CD1c-positive myeloid dendritic cell (primary cell): ENCODE results near the gene SCFD2.
A peak's percentile ranks its signal among the peaks of the same experiment; 100 is the strongest.

Source experiments
- DNase-seq: peaks from one replicate; pipeline ENCODE4 v3.0.0-alpha.2; 2016; ENCODE audit errors: extremely low spot score

The SCFD2 gene

DNA sequence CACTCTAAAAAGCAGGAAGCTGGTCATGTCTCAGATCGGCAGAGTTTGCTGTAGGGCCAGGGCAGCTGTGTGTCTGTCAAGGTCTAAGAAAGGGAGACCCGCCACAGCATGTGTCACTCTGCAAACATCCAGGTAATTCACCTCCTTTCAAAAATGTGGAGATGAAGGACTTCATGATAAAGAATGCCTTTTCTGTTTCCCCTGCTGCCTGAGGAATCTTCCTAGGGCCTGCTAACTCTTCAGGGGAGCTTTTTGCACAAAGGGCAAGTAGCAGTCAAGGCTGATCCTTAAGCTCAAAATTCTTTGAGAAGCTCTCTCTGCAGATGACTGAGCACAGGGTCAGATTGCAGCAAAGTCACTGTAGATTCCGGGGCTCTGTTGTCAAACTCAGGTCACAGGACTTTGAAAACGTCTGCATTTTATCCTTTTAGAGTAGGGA lies 482.7 kb downstream of the SCFD2 start:
- DNase-seq: no peak

DNA sequence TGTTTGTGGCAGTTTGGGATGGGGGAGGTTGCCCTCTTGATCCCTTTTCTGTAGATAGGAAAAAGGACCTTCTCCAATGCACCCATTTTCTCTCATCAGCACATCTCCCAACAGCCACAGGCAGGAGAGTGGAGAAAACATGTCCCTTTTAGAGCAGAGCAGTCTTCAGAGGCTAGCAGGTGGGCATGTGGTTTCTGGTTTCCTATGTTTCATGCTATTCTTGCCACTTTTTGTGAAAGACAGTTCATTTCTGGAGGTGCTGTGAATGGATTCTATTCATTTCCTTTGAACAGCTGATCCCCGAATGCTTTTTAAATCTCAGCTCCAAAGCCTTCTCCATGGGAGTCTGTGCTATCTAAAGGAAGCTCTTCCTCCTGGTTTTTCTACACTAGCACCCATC lies 484.9 kb downstream of the SCFD2 start:
- DNase-seq: no peak

DNA sequence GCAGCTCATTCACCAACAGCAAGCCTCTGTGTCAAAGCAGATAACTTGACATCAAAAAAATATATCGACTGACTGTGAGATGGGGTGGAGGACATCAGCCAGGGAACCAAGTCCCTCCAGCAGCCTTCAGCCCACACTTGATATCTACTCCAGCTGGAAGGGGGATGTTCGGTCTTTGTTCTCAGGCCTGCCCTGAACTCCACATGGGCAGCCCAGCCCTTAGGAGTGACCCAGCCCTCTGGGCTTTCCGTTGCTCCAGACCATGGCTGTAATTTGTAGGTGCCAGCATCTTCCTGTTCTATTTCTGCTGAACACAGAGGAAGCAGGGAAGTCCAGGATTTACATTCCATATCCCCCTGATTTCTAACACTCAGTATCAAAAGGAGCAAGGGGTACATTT lies 486.4 kb downstream of the SCFD2 start:
- DNase-seq: no peak

DNA sequence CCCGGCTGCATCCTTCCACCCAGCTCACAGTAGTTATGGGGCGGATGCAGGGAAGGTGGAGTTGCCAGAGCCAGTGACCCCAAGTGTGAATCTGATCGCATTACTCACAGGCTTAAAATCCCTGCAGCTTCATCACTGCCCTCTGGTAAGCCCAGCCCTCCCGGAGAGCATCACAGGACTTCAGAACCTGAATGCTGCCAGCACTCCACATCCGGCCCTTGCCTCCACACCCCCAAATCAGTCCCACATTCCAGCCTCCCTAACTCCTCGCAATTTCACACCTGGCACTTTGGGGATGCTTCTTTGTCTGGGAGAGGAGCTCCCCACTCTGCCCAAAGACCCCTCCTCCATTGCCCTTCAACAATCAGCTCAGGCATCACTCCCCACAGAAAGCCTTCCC lies 488.2 kb downstream of the SCFD2 start:
- DNase-seq: no peak

DNA sequence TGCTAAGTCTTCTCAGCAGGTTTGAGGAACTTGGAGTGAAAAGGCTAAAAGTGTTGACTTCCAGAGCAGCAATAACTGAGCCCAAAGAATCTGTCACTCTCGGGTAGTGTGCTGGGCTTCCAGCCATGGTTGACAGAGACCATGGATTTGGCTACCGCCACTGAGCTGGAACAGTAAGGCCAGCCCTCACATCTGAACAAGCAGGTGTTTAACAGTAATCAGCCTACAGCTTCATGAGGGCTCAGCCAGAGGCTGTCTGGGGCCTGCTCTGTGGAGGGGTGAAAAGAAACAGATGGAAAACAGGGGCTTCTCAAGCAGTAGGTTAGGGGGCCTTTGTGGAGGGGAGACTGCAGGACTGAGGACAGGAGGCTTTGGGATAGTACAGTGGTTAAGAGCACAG lies 488.8 kb downstream of the SCFD2 start:
- DNase-seq: no peak

DNA sequence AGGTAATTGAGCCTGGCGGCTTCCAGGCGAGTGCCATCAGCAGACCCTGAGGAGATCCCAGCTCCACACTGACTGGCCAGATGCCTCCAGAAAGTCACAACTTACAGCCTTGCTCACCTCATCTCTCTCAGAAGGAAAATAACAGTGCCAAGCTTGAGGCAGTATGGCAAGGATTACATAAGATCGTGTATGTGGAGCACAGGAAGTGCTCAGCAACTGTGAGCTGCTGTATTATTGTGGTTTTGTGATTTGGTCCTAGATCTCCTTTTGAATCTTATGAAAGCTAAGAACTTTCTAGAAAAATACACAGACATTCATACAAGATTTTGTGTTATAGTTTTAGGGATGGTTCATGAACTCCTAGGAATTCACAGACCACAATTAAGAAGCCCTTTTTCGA lies 489.8 kb downstream of the SCFD2 start:
- no peak for DNase-seq

DNA sequence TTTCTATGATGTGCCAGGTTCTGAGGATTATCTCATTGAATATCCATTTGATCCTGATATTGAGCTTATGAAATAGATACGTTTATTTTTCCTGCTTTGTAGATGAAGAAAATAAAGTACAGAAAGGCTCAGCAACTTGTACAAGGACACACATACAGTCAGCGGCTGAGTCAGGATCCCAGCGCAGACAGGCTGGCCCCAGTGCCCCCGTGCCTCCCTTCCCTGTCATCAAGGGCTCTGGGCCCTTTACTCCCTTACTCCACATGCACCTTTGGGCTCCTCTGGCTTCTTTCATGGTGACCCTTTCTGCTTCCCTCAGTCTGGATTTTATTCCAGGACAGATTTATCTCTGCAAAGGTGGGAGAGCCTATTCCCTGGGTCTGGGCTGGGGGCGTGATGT lies 490.9 kb downstream of the SCFD2 start:
- no peak for DNase-seq

DNA sequence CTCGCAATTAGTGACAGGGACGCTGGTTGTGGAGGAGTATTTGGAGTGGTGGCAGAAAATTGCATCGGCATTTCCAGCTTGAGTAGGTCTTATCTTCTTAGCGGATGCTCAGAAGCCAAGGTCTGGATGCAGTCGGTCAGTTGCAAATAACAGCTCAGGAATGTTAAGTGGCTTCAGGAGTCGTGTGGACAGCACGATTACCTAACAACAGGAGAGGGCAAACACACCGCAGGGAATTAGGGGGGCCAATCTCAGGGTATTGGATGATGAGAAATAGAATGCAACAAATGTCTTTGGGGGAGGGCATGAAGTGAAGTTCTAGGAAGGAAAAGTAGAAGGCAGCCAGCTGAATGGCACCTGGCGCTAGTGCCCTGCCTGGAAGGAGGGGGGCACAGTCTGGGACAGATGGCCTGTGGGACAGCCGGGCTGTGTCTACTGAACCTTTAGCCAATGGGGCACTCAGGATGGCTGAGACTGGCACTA lies 492.0 kb downstream of the SCFD2 start:
- DNase-seq: no peak

DNA sequence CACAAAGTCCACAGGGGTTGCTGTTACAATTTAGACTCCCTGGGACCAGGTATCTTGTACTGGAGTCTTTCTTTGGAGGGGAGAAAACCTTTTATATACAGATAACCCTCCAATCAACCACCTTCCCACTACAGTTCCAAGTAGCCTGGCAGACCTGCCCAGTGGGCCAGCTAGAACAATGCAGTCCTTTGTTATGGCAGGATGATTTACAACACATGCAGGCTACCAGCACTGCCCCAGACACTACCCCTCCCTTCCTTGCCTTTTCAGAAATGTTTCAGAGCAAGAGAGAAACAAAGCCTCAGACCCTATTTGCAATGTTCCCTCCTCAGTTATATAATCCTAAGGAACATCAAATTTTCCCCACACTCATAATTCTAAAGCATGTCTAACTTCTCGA lies 492.7 kb downstream of the SCFD2 start:
- no peak for DNase-seq

DNA sequence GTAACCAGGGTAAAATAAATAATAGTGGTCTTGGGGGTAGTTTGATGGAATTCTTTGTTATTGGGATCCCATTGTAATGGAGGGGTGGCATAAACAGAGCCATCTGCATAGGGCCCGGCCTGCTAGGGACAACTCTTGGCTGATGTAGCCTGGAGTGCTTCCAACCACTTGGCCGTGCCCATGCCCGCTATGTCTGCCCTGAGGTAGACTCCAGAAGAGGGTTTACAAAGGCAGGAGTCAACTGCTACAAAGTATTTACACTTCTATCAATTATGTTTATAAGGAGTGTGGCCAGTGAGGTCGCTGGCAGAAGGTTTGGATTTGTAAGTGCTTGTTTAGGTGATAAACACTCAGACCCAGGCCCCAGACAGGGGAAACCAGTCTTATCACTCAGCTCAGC lies 495.6 kb downstream of the SCFD2 start:
- DNase-seq: no peak

DNA sequence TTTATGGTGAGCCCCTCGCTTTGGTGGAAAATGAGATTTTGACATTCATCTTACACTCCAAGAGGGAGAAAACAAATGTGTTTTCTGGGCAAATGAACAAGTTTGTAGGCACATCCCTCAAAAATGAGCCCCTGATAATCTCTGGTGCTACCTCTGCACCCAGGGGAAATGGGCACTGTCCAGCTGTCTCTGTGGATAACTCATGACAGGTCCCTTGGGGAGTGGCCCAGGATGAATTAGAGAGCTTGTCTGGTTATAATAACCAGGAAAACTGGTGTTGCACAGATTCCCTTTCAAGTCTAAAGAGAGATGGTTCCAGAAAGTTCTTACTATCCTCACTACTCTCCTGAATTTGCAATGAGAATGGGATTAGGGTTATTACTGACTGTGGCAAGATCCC lies 496.2 kb downstream of the SCFD2 start:
- no peak for DNase-seq

DNA sequence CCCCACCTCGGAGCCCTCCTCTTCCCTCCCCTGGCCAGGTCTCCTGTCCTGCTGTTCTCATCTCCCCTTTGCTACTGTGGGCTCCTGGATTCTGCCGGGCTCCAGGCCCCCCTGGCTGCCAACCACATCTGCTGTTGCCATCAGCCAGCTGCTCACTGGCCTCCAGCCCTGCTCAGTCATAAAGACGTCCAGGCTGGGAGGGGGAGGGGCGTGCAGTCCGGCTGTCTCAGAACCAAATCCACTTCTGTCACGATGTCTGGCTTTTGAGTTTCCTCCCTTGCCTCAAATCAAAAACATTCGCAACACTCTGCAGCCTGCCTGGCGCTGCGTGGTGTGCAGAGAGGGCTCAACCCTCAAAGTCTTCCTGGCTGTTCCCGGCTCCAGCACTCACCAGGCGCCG lies 496.7 kb downstream of the SCFD2 start:
- DNase-seq: no peak

DNA sequence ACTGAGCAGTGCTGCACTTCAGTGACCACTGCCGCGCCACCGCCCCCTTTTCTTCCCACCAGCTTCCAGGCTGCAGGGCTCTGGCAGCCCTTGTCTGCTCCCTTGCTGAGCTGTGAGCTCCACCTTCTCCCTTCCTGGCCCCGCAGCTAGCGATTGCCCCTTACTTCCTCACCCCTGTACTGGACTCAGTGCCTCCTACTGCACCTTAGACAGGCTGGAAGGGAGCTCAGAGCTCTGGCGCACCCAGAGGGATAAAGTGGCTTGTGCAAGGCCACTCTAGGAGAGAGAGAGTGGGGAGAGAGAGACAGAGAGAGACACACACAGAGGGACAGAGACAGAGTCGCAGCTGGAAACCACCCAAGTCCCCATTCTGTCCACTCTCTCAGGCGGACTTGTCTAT lies 497.7 kb downstream of the SCFD2 start:
- DNase-seq: no peak

DNA sequence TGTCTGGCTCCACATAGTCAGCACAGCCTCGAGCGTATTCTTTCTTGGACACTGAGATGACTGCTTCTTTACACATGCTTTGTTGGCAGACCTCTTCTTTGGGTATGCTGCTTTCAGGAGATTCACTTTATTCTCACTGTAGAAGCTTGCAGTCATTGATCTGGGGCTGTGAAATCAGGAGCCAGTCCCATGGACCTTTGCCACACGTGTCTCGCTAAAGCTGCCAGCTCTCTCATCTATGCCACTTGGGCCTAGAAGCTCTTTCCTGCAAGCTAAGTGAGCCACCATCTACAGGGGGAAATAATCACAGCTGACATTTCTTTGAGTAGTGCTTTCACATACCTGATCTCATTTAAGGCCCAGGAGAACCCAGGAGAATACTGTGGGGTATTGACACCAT lies 498.7 kb downstream of the SCFD2 start:
- no peak for DNase-seq

DNA sequence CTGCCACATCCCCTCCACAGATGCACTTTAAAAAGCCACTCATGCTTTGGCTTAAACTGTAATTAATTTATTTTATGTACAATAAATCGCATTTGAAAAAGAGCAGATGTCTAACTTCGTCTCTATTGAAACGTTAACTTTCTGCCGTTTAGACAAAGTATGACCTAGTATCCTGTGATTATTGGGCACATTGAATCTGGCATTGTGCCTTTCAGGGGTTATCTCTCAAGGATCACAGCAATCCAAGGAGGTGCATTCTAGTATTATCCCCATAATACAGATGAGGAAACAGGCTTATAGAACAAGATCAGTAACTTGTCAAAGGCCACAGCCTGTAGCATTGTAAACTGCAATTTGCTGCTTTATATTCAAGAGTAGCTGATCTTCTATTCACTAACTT lies 499.1 kb downstream of the SCFD2 start:
- no peak for DNase-seq

DNA sequence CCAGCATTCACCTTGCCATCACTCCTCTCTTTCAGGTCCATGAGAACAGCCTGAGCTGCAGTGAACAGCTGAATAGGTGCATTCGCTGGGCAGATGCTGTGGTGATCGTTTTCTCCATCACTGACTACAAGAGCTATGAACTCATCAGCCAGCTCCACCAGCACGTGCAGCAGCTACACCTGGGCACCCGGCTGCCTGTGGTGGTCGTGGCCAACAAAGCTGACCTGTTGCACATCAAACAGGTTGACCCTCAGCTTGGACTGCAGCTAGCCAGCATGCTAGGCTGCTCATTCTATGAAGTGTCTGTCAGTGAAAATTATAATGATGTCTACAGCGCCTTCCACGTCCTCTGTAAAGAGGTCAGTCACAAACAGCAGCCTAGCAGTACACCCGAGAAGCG lies 500.6 kb downstream of the SCFD2 start:
- DNase-seq: no peak

DNA sequence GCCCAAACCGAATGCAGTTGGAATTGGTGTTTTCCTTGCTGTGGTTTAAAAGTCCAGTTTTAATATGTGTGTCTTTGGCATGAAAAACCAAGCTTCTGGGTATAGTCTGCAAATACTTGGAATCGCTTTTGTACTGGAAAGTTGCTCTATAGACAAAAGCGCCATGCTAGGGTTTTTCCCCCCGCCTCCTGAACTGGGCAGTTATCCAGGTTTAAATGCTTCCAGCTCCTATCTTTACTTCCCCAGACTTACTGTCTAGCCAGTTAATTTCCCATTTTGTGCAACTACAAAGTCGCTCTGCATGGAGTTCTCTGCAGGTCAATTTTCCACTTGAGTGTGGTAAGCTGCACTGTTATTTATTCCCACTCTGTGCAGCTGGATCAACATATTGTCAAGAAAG lies 501.1 kb downstream of the SCFD2 start:
- no peak for DNase-seq

DNA sequence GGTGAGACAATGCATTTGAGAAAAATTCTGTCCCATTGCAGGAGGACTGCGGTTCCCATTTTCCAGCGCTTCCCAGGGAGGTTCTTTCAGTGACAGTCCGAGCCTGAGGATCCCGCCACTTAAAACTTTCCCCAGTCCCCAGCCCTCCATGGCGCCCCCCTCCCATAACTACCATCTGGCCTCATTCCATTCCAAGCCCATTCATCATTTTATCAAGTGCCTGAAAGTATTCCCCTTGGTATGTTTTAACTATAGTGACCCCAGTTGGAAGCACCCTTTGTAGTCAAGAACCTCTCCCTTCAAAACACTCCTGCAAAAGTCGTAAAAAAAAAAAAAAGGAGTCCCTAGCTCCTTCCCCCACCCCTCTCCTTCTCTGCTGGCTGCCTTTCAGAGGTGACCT lies 502.5 kb downstream of the SCFD2 start:
- DNase-seq: no peak

DNA sequence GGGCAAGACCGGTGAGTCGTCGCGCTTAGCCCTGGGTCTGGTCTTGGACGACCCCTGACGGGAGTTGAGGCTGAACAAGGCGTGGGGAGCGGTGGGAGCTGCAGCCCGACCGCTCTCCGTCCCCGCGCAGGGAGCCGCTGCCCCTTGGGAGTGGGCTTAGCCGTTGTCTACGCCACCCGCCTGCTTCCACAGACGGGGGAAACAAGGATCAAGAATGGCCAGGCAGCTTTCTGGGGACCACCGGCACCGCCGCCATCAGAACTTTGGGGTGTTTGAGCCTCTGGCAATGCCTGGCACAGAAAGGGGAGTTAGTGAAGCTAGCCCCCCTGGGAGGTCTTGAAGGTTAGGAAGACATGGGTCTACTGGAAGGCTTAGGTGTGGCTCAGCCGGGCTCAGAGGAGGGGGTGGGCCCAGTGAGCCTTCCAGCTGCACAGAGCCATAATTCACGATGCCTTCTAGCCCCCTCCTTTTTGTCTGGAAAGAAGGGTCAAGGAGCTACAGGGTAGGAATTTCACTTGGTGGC lies 503.2 kb downstream of the SCFD2 start:
- DNase-seq: no peak

DNA sequence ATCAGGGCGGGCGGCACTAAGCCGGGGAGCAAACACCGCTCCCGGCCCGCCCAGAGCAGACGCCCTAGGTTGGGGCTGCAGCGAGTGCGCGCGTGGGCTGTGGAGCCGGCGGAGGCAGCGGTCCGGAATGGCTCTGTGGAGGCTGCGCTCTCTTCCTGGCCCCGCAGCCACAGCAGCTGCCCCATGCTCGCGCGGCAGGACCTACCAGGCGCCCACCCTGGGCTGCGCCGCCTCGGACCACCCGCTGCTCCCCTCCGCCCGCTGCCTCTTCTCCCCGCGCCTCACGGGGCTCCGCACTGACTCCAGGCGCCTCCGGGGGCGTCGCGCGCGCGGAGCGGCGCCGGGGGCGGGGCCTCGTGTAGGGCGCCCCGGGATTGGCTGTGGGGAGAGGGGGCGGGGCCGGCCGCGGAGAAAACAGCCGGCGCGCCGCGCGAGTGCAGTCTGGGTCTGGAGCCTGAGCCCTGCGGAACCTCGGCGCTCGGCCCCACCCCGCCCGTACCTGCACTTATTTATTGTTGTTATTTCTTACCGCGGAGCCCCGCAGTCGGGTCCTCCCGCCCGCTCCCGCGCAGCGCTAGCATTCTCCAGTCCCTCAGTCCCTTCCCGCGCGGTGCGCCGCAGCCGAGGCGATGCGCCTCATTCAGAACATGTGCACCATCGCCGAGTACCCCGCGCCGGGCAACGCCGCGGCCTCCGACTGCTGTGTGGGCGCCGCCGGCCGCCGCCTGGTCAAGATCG lies 503.8 kb downstream of the SCFD2 start, which contains the start of gene RASL11B:
Gene RASL11B (plus strand): TSS at position 439 of the 738 bp plus-strand sequence. CDS start 191 bp downstream, at position 630.
- peak; percentile 91 for DNase-seq

DNA sequence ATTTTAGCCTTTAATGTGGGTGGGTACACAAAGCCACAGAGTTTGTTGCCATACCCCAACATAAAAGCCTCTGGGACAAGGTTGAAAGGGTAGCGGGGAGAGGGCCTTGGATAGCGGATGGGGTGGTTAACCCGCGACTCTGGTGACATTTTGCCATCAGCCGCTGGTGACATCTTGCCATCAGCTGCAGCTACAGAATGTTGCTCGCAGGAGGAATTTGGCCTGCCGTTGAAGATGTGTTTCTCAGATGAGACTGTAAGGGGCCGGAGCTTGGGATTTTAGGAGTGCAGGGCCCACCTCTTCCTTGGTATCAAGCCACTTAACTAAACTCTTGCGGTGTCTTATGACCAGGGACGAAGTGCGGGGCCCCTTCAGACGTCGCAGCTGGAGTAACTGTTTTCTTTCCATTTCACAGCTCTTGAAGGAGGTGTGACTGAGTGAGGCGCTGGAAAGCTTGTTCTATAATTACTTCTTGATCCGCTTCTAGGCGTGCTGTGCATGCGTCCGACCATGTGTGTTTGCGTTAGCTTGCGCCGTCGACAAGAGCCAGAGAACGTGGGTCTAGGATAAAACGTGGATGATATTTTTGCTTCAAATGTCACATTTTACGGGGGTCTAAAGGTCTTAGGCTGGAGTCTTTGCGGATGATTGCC lies 504.6 kb downstream of the SCFD2 start:
- DNase-seq: no peak

DNA sequence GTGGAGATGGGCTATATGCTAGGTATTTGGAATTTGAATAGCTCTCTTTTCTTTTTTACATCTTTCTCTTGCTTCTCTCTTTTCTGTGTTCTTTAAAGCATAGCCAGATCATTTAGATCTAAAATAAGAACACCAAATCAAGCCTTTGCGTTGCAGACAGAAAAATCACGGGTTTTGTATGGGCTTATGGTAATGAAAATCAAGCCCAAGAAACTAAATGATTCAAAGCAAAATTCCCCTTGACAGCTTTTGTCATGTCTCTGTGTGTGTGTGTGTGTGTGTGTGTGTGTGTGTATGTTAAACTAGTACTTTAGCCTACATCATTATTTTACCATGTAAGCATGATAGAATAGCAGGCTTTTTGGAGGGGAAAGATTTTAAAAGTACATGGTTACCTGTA lies 505.5 kb downstream of the SCFD2 start:
- DNase-seq: no peak

DNA sequence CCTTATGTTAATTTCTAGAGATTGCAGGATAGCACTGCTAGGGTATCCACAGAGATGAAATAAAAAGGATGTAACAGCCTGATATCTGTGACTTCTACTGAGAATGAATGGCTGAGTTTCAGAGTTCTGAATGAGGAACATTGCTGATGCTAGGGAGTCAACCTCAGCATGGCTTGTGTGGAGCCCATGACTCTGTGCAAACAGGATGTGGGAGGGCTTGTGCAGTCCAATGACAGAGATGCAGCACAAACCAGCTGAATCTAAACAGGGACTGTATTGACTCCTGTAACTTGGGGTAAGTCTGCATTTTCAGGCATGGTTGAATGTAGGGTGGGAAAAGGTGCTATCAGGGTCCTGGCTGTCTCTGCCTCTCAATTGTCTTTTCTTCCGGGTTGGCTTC lies 509.1 kb downstream of the SCFD2 start:
- no peak for DNase-seq
